GM18507 (cell line): ENCODE results near the gene LILRA1.
A peak's percentile ranks its signal among the peaks of the same experiment; 100 is the strongest.
"Not testable (repeated sequence)": the region's sequence is repeated elsewhere in the genome, so short reads cannot be mapped to it uniquely, and the experiment has no call there.

Source experiments
- DNase-seq: peaks from one replicate; pipeline ENCODE4 v3.0.0; 2011; ENCODE audit warnings: low read depth; ENCODE audit not compliant: insufficient read length; ENCODE audit errors: extremely low spot score
- FAIRE-seq: peaks from 2 replicates; lab custom pipeline; 2011; peaks lifted over from hg19 to GRCh38; lab: Jason Lieb, UNC

Gene LILRA1

DNA sequence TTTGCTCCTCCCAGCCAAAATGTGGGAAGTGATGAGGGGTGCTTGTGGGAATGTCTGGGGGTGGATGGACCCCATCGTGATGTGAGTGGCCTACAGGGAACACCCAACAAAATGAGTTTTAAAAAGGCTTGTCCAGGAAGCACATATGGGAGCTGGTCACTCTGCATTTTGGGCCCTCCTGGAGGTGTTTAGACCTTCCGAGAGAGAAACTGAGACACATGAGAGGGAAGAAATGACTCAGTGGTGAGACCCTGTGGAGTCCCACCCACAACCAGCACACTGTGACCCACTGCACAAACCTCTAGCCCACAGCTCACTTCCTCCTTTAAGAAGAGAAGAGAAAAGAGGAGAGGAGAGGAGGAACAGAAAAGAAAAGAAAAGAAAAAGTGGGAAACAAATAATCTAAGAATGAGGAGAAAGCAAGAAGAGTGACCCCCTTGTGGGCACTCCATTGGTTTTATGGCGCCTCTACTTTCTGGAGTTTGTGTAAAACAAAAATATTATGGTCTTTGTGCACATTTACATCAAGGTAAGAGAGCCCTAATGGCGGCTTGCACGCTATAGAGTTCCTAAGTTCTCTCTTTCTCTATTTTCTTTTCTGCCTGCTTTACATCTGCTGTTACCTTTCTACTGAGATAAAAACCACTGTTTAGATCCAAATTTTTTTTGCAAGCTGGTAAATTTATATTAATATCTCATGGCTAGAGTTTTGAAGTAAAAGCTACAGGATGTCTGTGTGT lies 23.6 kb downstream of the LILRA1 start:
- DNase-seq (no peak), FAIRE-seq (peak; percentile 100)

- FAIRE-seq = peak; percentile 74
- no peak for DNase-seq
Observed at GRCh38 chr19:54620464-54620863, 27.0 kb downstream of the LILRA1 start.

DNA sequence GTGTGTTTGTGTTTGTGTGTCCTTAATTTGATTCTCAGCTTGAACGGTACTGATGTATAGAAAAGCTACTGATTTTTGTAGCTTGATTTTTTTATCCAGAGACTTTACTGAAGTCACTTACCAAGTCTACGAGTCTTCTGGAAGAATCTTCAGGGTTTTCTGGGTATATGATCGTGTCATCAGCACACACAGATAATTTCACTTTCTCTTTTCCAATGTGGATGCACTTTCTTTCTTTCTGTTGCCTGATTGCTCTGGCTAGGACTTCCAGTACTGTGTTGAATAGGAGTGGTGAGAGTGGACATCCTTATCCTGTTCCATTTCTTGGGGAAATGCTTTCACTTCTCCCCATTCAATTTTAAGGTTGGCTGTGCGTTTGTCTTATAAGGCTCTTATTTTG lies 29.0 kb downstream of the LILRA1 start:
- FAIRE-seq (peak; percentile 78), DNase-seq (no peak)

GRCh38 chr19:54624234-54624633 lies 30.8 kb downstream of the LILRA1 start:
- DNase-seq = not testable (repeated sequence)
- peak; percentile 89 for FAIRE-seq

GRCh38 chr19:54624934-54625730 lies 31.7 kb downstream of the LILRA1 start:
- FAIRE-seq = peak; percentile 90
- DNase-seq = not testable (repeated sequence)

GRCh38 chr19:54626757-54627156 lies 33.3 kb downstream of the LILRA1 start:
- no peak for FAIRE-seq

GRCh38 chr19:54627912-54628311 lies 34.5 kb downstream of the LILRA1 start:
- not testable (repeated sequence) for FAIRE-seq, DNase-seq

More at GRCh38 chr19:54626757-54627156, 33.3 kb downstream of the LILRA1 start:
- no peak for DNase-seq

- not testable (repeated sequence) for DNase-seq, FAIRE-seq
Observed at GRCh38 chr19:54630262-54630661, 36.8 kb downstream of the LILRA1 start, which contains the start of gene LILRB1. TSS of gene LILRB1 (plus strand) at chr19:54630484. CDS start at chr19:54631074, 590 bp downstream.

GRCh38 chr19:54630782-54631181 lies 37.4 kb downstream of the LILRA1 start:
- no peak for FAIRE-seq

DNA sequence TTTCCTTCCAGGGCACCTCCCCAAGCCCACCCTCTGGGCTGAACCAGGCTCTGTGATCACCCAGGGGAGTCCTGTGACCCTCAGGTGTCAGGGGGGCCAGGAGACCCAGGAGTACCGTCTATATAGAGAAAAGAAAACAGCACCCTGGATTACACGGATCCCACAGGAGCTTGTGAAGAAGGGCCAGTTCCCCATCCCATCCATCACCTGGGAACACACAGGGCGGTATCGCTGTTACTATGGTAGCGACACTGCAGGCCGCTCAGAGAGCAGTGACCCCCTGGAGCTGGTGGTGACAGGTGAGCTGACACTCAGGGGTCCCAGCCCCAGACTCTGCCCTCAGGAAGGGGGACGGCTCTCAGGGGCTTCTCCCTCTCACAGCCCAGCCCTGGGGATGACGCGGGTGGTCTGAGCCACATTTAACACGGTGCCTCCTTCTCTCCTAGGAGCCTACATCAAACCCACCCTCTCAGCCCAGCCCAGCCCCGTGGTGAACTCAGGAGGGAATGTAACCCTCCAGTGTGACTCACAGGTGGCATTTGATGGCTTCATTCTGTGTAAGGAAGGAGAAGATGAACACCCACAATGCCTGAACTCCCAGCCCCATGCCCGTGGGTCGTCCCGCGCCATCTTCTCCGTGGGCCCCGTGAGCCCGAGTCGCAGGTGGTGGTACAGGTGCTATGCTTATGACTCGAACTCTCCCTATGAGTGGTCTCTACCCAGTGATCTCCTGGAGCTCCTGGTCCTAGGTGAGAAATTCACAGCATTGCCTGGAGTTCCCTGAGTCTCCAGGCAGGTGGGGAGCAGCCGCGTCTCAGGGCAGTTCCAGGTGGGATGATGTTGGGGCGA lies 38.3 kb downstream of the LILRA1 start:
- not testable (repeated sequence) for FAIRE-seq, DNase-seq

More at GRCh38 chr19:54630782-54631181, 37.4 kb downstream of the LILRA1 start:
- no peak for DNase-seq

DNA sequence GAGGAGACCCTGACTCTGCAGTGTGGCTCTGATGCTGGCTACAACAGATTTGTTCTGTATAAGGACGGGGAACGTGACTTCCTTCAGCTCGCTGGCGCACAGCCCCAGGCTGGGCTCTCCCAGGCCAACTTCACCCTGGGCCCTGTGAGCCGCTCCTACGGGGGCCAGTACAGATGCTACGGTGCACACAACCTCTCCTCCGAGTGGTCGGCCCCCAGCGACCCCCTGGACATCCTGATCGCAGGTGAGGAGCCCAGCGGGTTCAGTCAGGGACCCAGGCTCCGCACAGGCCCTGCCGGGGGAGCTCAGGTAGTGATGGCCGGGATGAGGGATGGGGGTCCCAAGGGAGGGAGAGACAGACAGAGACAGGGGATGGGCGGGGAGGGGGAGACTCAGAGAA lies 39.1 kb downstream of the LILRA1 start:
- not testable (repeated sequence) for FAIRE-seq, DNase-seq

GRCh38 chr19:54633401-54633800 lies 40.0 kb downstream of the LILRA1 start:
- FAIRE-seq = no peak
- DNase-seq = no peak

DNA sequence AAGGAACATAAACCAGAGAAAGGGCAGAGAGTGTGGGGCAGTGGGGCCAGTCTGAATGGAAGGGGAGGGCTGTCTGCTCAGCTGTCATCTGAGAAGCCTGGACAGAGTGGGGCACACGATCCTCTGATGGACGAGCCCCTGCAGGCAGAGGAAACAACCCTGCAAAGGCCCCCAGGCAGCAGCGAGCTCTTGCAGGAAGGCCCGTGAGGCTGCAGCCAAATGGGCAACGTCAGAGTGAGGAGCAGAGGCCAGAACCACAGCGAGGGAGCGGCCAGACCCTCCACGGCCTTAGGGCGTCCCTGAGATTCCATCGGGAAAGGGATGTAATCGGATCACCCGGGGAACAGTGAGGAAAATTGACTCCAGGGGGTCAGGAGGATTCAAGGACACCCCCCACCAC lies 42.6 kb downstream of the LILRA1 start:
- DNase-seq, FAIRE-seq: not testable (repeated sequence)

- DNase-seq (no peak), FAIRE-seq (no peak)
Observed at GRCh38 chr19:54638683-54639082, 45.3 kb downstream of the LILRA1 start.

DNA sequence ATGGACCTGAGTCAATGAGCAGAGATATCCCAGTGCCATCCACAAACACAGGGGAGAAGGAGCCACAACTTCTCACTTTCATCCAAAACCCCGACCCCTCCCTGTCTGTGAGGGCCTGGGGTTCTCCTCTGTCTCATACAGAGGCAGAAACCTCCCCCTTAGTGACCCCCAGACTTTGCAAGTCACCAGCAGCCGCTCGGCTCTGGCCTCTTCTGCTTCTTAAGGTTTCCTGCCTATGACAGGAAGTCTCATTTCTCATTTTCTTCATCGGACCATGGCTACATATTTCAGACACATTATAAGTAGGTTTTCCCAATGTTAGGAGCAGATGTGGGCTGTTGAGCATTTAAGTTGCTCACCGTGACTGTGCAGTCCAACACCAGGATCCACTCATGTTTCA lies 49.5 kb downstream of the LILRA1 start:
- not testable (repeated sequence) for DNase-seq
- FAIRE-seq = peak; percentile 62

- not testable (repeated sequence) for DNase-seq, FAIRE-seq
Observed at GRCh38 chr19:54643583-54643982, 50.2 kb downstream of the LILRA1 start.

DNA sequence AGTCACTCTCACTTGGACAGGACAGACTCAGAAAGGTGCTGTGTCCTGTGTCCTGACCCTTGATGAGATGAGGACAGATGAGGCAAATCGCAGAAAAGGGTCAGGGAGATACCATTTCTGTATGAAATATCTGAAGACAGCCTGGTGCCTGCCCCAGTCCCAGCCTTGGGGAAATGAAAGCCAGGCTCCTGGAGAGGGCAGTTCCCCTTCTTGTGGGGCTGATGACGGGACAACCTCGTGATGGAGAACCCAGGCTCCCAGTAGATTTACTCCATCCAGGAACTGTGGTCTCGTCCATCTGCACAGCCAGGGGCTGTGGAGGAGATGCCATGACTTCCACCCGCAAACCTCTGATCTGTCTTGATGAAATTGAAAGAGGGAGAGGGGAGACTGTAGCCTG lies 50.6 kb downstream of the LILRA1 start:
- no peak for DNase-seq
- FAIRE-seq = no peak

GRCh38 chr19:54646331-54646841 lies 53.0 kb downstream of the LILRA1 start:
- DNase-seq (no peak), FAIRE-seq (no peak)

DNA sequence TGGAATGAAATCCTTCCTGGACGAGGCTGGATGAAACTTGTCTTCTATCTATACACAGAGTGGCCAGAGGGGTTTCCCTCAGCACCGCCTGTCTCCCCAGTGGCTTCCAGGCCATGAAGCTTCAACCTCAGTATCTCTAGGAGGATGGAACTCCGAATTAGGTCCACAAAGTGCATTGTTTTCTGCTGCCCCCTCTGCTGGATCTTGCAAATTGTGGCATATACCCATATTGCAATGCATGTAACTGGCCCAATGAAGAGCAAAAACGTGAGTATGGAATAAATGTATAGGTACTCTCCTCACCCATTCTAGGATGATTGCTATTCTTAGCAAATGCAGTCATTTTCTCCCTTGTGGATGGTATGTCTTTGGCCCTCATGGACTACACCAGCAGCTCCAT lies 54.7 kb downstream of the LILRA1 start:
- DNase-seq = no peak
- no peak for FAIRE-seq
